EL (cell line): Measurements from ENCODE around the gene ACIN1.

Source experiments
- DNase-seq: peaks from one replicate; pipeline ENCODE4 v3.0.0-alpha.2; 2016

Gene ACIN1

GRCh38 chr14:23009939-23010726 lies 84.8 kb downstream of the ACIN1 start, which contains the start of gene C14orf93:
TSS of gene C14orf93 (minus strand) at chr14:23010143. CDS start at chr14:22999023, 11,120 bp downstream.
- peak; percentile 75 for DNase-seq

GRCh38 chr14:23009483-23009938 lies 85.4 kb downstream of the ACIN1 start:
- DNase-seq = no peak

GRCh38 chr14:23008831-23009230 lies 86.1 kb downstream of the ACIN1 start:
- DNase-seq = no peak
